Adrenal gland (tissue), 5 donors: ENCODE data around the gene MYCBP2.

ENCODE experiments used
- POLR2A ChIP-seq, 2 donors: fragments of 450-650 bp; IDR thresholded peaks; one replicate each; pipeline ENCODE4 v1.6.1; 2017; ENCODE audit warnings: antibody characterized with exemption in 2 of 2, mild to moderate bottlenecking in 2 of 2, moderate library complexity in 1 of 2
- TF ChIP-seq, protein P1 (sequence below), 6 experiments: fragments of 450-650 bp in 4 of 6; fragments of 200-600 bp in 2 of 6; sonication (generic) in 1 of 6; IDR thresholded peaks; 1 replicate in 5 of 6; 2 replicates in 1 of 6; pipeline versions ENCODE4 v1.5.1 to v1.8.0; 2016 to 2021; ENCODE audit warnings: antibody characterized with exemption in 6 of 6, mild to moderate bottlenecking in 2 of 6, moderate library complexity in 1 of 6
- donor health status: DM: no; HTN: no; CAD: no.

DNA sequence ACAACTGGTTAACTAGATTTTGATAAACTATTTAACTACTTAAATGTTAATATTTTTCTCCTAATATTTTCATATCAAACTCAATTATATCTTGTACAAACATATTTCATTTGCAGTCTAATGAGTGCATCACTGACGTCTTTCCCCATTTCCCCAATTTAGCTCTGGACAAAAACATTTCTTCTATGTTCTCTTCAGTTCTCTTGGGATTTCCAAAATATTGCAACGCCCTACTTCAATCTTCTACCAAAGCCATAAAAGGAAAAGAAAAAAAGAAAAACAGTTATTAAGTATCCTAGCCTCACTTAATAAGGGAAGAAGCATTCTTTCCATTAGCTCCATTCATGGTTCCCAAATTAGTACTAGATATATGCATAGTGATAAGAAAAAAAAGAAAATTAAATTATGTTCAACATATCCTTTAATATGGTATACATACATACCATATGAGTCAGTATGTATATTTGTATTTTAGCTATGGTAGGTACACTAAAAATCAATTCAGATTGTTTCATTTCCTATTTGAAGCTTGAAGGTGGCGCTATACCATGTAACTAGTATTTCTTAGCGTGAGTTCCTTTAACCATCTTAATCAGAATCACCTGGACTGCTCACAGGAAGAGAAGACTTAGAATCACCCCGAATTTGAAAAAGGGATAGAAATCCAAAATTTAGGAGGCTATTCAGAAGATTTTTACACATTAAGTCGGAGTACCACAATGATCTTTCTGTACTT lies 309.8 kb downstream of the MYCBP2 start:
- TF ChIP-seq, protein P1, sequence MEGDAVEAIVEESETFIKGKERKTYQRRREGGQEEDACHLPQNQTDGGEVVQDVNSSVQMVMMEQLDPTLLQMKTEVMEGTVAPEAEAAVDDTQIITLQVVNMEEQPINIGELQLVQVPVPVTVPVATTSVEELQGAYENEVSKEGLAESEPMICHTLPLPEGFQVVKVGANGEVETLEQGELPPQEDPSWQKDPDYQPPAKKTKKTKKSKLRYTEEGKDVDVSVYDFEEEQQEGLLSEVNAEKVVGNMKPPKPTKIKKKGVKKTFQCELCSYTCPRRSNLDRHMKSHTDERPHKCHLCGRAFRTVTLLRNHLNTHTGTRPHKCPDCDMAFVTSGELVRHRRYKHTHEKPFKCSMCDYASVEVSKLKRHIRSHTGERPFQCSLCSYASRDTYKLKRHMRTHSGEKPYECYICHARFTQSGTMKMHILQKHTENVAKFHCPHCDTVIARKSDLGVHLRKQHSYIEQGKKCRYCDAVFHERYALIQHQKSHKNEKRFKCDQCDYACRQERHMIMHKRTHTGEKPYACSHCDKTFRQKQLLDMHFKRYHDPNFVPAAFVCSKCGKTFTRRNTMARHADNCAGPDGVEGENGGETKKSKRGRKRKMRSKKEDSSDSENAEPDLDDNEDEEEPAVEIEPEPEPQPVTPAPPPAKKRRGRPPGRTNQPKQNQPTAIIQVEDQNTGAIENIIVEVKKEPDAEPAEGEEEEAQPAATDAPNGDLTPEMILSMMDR (IDR thresholded peaks at IDR 0.05): no peak
- no peak for TF ChIP-seq POLR2A (IDR thresholded peaks at IDR 0.05)
